CD4-positive, alpha-beta T cell treated with Interleukin-4 for 4 hours (primary cell): Measurements from ENCODE around the gene PSMD5.
A peak's percentile ranks its signal among the peaks of the same experiment; 100 is the strongest.

Experiments
- DNase-seq: peaks from one replicate; pipeline ENCODE4 v3.0.0-alpha.2; 2020

Gene PSMD5

DNA sequence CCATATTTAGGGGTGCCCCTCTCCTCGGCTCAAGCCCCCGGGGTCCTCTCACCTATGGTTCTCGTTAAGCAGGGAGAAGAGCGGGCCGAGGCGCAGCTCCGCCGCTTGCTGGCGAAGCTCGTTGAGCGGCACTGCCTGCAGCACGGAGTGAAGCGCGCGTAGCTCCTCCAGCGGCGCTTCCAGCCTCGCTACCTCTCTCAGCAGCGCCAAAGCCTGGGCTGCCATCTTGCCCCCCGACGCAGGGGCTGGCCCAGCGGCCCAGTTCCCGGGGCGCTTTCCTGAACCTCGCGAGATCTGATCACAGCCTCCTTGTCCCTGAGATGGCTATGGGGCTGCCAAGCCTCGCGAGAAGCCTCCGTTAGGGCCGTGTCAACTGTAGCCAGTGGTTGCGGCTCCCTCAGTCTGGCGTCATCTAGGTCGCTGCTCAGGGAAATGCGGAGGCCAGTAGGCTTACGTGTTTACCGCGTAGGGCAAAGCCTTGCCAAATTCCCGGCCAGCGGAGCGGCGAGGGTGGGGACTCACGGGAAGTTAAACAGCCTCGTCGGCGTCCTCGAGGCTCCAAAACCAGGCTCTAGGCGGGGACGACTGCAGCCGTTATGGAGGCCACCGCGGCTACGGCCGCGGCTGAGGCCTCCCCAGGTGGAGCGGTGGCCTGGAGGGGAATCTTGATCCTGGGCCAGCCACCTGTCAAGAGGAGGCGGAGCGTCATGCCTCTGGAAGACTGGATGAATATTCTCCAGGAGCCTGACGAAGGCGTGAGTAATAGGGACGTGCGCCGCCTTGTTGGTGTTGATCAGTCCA is at the start of gene PSMD5:
Gene PSMD5 (minus strand): TSS at position 238 of the 801 bp plus-strand sequence. CDS start 13 bp downstream, at position 225.
- DNase-seq, result peak; percentile 99

DNA sequence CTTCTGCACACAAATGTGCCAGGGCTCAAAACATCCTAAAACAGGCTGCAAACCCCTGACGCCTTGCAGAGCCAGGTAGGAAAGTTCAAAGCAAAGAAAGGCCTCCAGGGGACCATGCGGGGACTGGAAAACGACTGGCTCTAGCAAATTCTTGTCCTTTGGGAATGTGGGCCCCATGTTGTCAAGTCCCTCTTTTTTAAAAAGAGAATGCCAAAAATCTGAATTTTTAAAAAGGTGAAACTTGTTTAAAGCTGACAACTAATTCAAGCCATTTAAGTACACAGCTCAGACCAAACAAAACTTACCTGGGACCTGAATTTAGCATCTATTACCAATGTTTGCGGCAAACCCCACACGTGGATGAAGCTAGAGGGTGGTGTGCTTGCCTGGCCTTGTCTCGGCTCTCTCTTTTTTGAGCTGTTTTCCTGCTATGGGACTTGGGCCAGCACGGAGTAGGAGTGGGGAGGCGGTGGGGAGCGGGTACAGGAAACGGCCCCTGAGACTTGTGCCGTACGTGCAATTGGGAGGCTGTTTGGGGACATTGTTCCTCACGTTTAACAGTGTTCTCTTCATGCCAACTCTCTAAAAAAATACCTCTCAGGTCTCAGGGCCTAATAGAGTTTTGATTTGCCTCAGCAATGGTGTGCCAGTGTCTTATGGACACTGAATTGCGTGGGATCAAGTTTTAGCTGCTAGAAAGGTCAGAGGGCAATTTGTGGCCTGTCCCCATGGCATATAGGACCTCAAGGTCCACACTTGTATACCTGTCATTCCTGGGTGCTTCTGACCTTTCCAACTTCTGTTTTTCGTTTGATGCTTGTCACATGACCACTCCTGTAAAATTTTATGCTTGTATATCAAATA is 49.4 kb upstream of the PSMD5 start:
- DNase-seq, result no peak

DNA sequence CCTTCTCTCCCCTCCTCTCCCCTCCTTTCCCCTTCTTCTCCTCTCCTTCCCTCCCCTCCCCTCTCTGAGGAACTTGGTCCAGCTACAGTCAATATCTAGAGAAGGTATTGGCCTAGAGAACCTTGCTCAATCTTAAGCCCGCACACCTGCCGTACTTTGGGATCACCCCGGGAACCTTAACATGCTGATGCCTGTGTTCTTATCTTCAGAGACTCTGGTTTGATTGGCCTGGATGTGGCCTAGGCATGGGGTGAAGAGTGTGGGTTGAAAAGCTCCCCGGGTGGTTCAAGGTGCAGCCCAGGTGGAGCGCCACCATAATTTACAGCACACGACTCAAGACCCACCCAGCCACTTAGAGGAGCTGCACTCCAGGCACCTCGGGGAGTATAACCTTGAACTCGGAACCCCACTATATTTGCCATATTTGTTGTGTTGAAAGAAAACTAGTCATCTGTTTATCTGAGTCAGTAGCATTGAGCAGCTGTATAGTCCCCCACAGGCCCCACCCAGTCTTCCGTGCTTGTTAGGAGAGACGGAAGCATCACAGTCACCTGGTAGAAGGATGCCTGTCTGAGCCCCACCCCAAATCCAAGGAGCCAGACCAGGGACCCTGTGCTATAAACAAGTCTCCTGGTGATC is 48.6 kb upstream of the PSMD5 start:
- DNase-seq, result peak; percentile 87

GRCh38 chr9:120890320-120891244 is 47.9 kb upstream of the PSMD5 start:
- peak; percentile 73 for DNase-seq

DNA sequence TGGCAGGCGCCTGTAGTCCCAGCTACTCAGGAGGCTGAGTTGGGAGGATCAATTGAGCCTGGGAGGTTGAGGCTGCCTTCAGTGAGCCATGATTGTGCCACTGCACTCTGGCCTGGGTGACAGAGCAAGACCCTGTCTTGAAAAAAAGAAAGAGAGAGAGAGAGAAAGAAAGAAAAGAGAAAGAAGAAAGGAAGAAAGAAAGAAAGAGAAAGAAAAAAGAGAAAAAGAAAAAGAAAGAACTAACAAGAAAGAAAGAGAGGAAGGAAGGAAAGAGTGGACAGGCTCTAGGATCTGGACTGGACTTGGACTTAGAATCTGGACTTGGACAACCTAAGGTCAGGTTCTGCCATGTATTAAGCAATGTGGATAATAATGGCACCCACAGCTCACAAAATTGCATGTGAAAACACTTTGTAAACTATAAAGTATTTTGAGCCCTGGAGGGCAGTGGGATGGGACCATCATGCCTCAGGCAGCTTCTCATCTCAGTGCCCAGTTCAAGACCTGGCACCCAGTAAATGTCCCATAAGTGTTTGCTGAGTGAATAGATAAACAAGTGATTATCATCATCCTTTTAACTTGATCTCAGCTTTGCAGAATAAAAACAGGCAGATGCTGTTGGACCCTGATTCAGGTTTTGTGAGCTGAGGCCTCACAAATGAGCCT is 47.0 kb upstream of the PSMD5 start:
- DNase-seq, result no peak

DNA sequence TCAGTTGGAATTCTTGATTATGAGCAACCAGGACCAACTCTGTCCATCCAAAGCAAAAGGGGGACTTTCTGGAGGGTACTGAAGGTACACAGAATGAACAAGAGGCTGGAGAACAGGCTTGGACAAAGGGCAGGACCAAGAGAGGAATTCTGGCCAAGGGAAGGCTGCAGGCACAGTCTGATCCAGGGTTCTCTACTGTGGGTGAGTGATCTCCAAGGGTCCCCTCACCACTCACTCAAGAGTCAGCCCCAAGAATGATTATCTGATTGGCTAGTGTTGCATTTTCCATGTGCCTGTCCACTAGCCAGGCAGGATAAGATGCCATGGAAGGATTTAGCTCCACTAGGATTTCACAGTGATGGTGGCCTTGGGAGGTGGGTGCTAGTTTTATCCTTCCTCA is 45.9 kb upstream of the PSMD5 start:
- DNase-seq, result no peak

GRCh38 chr9:120886490-120886967 is 43.8 kb upstream of the PSMD5 start:
- DNase-seq, result no peak

- no peak for DNase-seq
These were observed 43.2 kb upstream of the PSMD5 start for GRCh38 chr9:120885958-120886357.

DNA sequence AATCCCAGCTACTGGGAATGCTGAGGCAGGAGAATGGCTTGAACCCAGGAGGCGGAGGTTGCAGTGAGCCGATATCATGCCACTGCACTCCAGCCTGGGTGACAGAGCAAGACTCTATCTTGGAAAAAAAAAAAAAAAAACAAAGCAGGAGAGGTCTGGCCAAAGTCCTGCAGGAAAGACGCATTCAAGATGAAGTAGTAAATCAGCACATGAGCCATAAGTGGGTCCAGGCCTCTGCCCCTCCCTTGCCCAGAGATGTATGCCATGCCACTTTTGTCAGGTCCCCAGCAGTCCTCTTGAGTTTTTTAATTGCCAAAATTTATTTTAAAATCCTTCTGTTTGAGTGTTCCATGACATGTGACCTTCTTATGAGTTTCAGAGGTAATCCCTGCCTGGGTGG is 42.7 kb upstream of the PSMD5 start:
- DNase-seq, result no peak

DNA sequence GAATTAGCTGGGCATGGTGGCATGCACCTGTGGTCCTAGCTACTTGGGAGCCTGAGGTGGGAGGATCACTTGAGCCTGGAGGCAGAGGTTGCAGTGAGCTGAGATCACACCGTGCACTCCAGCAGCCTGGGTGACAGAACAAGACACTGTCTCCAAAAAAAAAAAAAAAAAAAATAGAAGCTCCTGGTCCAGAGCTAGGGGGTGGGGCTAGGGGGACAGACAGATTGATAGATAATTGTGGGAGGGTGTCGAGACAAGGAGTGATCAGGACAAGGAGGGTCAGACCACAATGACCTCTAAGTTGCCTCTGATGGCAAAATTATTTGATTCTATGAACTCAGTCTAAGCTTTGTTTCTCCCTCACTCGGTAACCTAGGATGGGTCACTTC is 40.9 kb upstream of the PSMD5 start:
- no peak for DNase-seq

DNA sequence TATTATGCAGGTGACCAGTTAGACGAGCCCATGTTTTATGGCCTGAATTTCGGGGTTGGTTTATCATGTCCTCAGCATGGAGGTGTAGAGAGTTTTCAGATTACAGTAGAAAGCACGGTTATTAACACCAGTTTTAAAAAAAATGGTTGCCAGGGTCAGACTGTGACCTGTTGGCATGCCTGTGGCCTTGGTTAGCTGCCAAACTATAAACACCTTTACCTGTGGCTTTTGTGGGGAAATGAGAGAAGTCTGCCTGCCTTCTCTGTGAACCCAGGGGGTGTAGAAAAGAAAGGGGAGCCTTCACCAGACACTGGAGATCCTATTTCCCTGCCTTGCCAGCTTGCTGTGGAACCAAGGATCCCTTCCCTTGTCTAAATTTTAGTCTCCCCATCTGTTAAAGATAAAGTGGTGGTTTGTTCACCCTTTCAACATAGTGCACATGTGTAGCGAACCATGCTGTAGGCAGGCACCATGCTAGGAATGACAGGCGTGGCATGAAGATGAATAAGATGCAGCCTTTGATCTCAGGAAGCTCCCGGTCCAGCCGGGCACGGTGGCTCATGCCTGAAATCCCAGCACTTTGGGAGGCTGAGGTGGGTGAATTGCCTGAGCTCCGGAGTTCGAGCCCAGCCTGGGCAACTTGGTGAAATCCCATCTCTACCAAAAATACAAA is 40.3 kb upstream of the PSMD5 start:
- peak; percentile 51 for DNase-seq

DNA sequence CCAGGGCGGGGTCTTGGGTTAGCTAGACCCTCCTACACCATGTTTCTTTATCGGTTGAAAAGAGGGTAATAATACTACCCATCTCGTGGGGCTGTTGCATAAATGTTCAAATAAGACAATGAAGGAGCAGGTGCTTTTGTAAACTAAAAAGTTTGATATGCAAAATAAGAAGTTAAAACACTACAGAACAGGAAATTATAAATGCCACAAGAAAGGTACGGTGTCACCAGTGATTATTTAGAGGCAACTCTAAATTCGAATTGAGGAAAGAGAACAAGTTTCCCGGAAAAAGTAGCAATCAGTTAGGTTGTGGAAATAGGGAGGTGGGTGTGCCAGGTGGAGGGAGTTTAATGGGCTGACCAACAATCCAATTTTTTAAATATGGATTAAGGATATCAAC is 36.7 kb upstream of the PSMD5 start:
- DNase-seq, result no peak

- no peak for DNase-seq
These were observed 35.7 kb upstream of the PSMD5 start for GRCh38 chr9:120878188-120879130.

GRCh38 chr9:120877276-120878034 is 34.7 kb upstream of the PSMD5 start:
- peak; percentile 48 for DNase-seq

- no peak for DNase-seq
These were observed 34.1 kb upstream of the PSMD5 start, which contains the start of gene PHF19 for GRCh38 chr9:120876842-120877240. TSS of gene PHF19 (minus strand) at chr9:120877188. CDS start at chr9:120874741, 2,447 bp downstream.

GRCh38 chr9:120875954-120876841 is 33.5 kb upstream of the PSMD5 start:
- peak; percentile 91 for DNase-seq

GRCh38 chr9:120875643-120875953 is 32.9 kb upstream of the PSMD5 start:
- no peak for DNase-seq

- DNase-seq, result no peak
These were observed 32.5 kb upstream of the PSMD5 start for GRCh38 chr9:120875195-120875565.
